KOPT-K1 (cell line): ENCODE measurements around the gene CPA1.

ENCODE experiments used
- H3K27ac ChIP-seq: fragments of 200-600 bp; sonication (generic); 2 replicates; pipeline ENCODE4 v1.5.1; 2016; ENCODE audit warnings: antibody characterized with exemption, mild to moderate bottlenecking, low read depth, low read length; ENCODE audit not compliant: poor library complexity, severe bottlenecking
- H3K36me3 ChIP-seq: fragments of 200-600 bp; sonication (generic); 2 replicates; pipeline ENCODE4 v1.5.1; 2017; ENCODE audit warnings: antibody characterized with exemption, mild to moderate bottlenecking, low read length, moderate library complexity; ENCODE audit not compliant: insufficient read depth
- H3K9me3 ChIP-seq: fragments of 200-600 bp; sonication (generic); 2 replicates; pipeline ENCODE4 v1.5.1; 2017; ENCODE audit warnings: antibody characterized with exemption, low read length, mild to moderate bottlenecking; ENCODE audit not compliant: insufficient read depth, poor library complexity, severe bottlenecking

CPA1 gene

GRCh38 chr7:130377178-130377577, 3.1 kb upstream of the CPA1 start:
- Histone ChIP-seq H3K27ac (no peak overlapping the region), H3K36me3 (no peaks in the 10 kb centered on the region), H3K9me3 (peaks cover 21% of the 10 kb centered on the region)

GRCh38 chr7:130379019-130379418, 1.3 kb upstream of the CPA1 start:
- peaks cover 21% of the 10 kb centered on the region for H3K9me3 ChIP-seq
- no peaks in the 10 kb centered on the region for H3K36me3 ChIP-seq
- H3K27ac ChIP-seq: no peak overlapping the region

DNA sequence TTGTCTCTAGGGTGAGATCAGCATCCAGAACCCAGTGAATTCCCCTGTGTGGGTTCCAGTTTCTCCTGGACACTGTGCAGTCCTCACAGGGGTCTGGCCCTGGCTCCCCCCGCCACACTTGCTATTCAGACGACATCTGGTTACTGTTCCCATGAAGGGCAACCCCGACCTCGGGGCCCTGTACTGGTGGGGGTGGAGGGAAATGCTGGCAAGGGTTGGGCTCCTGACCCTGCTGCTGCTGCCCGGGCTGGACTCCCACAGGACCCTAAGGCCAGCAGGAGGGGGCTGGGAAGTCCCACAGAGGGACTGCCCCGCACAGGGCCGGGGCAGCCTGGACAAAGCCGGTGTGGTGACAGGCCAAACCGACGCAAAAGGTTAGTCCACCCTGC, 768 bp upstream of the CPA1 start:
- Histone ChIP-seq H3K27ac (no peak overlapping the region), H3K9me3 (peaks cover 21% of the 10 kb centered on the region), H3K36me3 (no peaks in the 10 kb centered on the region)

DNA sequence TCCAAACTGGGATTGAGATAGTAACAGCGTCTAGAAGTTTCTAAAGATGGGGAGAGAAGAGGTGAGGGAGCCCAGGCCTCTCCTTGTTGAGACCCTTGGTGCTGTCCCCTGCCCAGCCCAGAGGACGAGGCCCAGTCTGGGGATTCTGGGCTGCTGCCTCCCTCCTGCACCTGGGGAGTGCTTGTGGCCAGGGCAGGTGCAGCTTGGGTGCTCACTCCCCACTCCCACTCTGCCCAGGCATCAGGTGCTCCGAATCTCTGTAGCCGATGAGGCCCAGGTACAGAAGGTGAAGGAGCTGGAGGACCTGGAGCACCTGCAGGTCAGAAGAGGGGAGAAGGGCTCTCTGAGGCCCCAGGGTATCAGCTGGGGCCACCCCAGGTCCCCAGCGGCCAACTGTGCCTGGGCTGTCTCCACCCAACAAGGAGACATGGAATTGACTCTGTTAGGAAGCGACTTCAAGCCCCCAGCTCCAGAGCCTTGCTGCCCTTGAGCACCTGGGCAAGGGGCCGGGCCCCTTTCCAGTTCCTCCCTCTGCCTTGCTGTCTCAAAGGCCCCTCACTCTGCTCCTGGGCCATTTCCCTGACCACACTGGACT, 664 bp downstream of the CPA1 start:
- no peaks in the 10 kb centered on the region for H3K36me3 ChIP-seq
- H3K27ac ChIP-seq: no peak overlapping the region

GRCh38 chr7:130381468-130382312, 1.4 kb downstream of the CPA1 start:
- no peak overlapping the region for H3K27ac ChIP-seq
- H3K9me3 ChIP-seq: peaks cover 10% of the 10 kb centered on the region
- H3K36me3 ChIP-seq: no peaks in the 10 kb centered on the region

More for the DNA sequence above, 664 bp downstream of the CPA1 start:
- H3K9me3 ChIP-seq: peaks cover 17% of the 10 kb centered on the region

- no peak overlapping the region for H3K27ac ChIP-seq
- no peaks in the 10 kb centered on the region for H3K9me3 ChIP-seq
- no peaks in the 10 kb centered on the region for H3K36me3 ChIP-seq
Measured at GRCh38 chr7:130383187-130383980, 3.1 kb downstream of the CPA1 start.

DNA sequence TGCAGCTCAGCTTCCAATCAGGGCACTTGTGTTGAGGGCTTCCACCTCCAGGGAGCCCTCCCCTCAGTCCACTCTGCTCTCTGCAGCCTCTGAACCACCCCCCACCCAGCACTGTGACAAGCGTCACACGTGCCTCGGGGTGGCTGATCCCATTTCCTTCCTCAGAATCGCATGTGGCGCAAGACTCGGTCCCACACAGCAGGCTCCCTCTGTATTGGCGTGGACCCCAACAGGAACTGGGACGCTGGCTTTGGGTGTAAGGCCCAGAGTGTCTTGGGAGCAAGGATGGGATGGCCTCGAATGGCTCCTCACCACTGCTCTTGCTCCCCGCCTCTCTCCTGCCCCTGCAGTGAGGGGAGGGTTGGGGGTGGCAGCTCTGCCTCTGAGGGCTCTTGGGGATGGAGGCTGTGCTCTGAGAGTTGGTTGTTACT, 4.1 kb downstream of the CPA1 start:
- Histone ChIP-seq H3K36me3 (no peaks in the 10 kb centered on the region), H3K9me3 (no peaks in the 10 kb centered on the region), H3K27ac (no peak overlapping the region)

DNA sequence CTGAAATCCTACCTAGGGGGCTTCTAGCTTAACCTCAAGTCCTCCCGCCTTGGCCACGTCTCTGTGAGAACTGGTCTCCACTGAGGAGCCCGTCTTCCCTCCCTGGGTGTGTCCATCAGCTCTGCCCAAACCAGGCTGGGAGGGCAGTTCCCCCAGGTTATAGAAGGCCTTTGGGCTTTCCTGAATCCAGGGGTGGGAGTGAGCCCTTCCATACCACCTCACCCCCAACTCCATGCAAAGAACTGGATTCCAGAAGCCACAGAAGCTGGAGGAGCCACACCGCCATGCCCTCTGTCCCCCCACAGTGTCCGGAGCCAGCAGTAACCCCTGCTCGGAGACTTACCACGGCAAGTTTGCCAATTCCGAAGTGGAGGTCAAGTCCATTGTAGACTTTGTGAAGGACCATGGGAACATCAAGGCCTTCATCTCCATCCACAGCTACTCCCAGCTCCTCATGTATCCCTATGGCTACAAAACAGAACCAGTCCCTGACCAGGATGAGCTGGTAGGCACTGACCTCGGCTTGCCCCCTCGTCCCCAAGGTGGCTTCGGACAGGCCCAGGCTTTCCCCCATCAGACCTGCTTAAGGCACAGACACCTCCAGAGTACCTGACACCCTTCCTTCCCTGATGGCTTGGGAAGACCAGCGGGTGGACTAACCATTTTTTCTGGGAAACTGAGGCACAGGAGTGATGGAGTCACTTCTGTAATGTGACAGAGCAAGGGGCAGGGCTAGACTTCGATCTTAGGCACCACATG, 4.7 kb downstream of the CPA1 start:
- no peak overlapping the region for H3K27ac ChIP-seq
- H3K9me3 ChIP-seq: no peaks in the 10 kb centered on the region
- no peaks in the 10 kb centered on the region for H3K36me3 ChIP-seq

- no peak overlapping the region for H3K27ac ChIP-seq
- H3K9me3 ChIP-seq: no peaks in the 10 kb centered on the region
- no peaks in the 10 kb centered on the region for H3K36me3 ChIP-seq
Measured at GRCh38 chr7:130385600-130386066, 5.3 kb downstream of the CPA1 start.

DNA sequence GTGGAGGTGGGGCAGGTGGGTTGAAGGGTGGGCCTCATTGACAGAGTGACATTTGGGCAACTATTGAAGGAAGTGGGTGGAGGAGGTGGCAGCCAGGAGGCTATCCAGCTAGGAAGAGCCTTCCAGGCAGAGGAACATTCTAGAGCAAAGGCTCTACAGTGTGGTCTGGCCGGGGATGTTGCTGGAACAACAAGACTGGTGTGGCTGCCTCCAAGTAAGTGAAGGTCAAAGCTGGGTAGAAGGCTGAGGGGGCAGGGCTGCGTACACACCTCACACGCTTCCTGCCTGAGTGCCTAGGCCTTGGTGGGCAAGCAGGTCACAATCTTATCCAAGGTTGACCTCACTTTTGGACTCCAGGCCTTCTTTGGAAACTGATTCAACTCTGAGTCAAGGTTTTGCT, 6.6 kb downstream of the CPA1 start:
- no peak overlapping the region for H3K27ac ChIP-seq
- H3K9me3 ChIP-seq: no peaks in the 10 kb centered on the region

GRCh38 chr7:130387306-130387627, 7.0 kb downstream of the CPA1 start:
- Histone ChIP-seq H3K27ac (no peak overlapping the region), H3K36me3 (no peaks in the 10 kb centered on the region), H3K9me3 (no peaks in the 10 kb centered on the region)

More for the DNA sequence above, 6.6 kb downstream of the CPA1 start:
- no peaks in the 10 kb centered on the region for H3K36me3 ChIP-seq

DNA sequence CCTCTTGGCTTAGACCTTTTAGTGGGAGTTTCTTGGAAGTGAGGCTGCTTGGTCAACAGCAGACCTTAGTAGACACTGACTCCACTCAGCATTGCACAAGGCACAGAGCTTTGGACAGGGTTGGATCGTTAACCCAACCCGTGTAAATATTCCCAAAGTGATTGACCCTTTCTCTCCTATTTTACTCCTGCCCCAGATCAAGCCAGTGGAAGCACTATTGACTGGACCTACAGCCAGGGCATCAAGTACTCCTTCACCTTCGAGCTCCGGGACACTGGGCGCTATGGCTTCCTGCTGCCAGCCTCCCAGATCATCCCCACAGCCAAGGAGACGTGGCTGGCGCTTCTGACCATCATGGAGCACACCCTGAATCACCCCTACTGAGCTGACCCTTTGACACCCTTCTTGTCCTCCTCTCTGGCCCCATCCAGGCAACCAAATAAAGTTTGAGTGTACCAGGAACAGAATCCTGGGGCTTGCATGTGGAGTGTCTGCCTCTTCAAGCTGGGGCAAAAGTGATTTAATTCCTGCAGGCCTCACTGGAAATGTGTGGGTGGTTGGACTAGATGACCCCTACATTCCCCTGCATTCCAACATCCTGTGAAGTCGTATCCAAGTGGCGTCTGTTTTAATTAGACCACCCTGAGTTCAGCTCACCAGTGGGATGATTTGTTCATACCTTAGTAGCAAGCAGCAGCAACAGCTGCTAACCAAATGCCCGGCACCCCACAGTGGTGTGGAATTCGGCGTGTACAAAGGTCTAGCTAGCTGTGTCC, 7.5 kb downstream of the CPA1 start:
- no peaks in the 10 kb centered on the region for H3K36me3 ChIP-seq

DNA sequence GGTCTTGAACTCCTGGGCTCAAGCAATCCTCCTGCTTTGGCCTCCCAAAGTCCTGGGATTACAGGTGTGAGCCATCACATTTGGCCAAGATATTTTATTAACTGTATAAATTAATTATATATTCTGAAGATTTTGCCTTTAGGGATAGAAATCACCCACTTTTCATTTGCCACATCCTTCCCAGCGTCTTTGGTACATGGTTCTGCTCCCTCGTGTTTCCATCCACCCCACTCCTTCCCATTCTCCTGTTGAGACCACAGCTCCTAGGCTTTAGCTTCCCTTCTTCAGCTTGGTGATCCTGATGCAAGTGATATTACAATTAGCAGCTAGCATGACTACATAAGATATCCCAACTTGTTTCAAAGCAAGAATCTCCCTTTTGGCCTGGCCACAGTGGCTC, 8.4 kb downstream of the CPA1 start:
- Histone ChIP-seq H3K27ac (no peak overlapping the region), H3K36me3 (no peaks in the 10 kb centered on the region), H3K9me3 (no peaks in the 10 kb centered on the region)

More for the DNA sequence above, 7.5 kb downstream of the CPA1 start:
- Histone ChIP-seq H3K27ac (no peak overlapping the region), H3K9me3 (no peaks in the 10 kb centered on the region)

GRCh38 chr7:130390486-130390885, 10.2 kb downstream of the CPA1 start:
- Histone ChIP-seq H3K36me3 (no peaks in the 10 kb centered on the region), H3K9me3 (no peaks in the 10 kb centered on the region), H3K27ac (no peak overlapping the region)
